Measurements from ENCODE around the gene CHURC1.

Gene CHURC1

DNA sequence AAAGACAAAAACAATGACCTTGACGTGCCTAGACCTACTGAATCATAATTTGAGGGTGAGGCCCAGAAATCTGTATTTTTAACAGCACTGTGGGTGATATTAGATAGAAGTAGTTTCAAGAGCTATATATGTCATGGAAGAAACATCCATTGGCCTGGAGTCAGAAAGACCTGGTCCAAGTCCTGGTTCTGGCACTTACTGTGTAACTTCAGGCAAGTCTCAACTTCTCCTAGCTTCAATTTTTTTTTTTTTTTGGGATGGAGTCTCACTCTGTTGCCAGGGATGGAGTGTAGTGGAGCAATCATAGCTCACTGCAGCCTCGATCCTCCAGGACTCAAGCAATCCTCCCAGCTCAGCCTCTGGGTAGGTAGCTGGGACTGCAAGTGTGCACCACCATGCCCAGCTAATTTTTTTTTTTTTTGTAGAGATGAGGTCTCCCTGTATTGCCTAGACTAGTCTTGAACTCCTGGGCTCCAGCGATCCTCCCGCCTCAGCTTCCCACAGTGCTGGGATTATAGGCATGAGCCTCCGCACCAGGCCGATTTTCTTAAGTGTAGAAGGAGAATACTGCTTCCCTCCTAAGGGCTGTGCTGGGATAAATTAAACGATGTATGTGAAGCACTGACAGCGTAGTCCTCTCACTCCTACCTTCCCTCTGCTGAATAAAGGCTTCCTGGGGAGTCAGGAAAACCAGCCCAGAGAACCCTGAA lies 42.6 kb downstream of the CHURC1 start:
- DNase-seq (ENCODE audit: low spot score), result no peak

DNA sequence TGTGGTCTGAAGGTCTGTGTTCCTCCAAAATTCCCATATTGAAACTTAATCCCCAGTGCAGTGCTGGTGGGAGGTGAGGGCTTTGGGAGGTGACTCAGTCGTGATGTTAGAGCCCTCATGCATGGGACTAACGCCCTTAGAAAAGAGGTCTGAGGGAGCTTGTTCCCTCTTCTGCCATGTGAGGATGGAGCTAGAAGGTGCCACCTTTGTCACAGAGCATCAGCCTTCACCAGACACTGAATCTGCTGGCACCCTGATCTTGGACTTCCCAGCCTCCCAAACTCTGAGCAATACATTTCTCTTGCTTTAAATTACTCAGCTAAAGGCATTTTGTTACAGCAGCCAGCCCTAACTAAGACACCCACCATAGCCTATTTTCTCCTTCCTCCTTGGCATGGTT lies 43.9 kb downstream of the CHURC1 start:
- no peak for DNase-seq (ENCODE audit: low spot score)

GRCh38 chr14:64958743-64959142 lies 44.5 kb downstream of the CHURC1 start:
- no peak for DNase-seq (ENCODE audit: low spot score)

- no peak for DNase-seq (ENCODE audit: low spot score)
Measured at GRCh38 chr14:64960762-64961276, 46.6 kb downstream of the CHURC1 start.

- no peak for DNase-seq (ENCODE audit: low spot score)
Measured at GRCh38 chr14:64963611-64964010, 49.4 kb downstream of the CHURC1 start.

GRCh38 chr14:64965356-64966000 lies 51.2 kb downstream of the CHURC1 start:
- DNase-seq (ENCODE audit: low spot score), result no peak

- no peak for DNase-seq (ENCODE audit: low spot score)
Measured at GRCh38 chr14:64966976-64967375, 52.7 kb downstream of the CHURC1 start.

DNA sequence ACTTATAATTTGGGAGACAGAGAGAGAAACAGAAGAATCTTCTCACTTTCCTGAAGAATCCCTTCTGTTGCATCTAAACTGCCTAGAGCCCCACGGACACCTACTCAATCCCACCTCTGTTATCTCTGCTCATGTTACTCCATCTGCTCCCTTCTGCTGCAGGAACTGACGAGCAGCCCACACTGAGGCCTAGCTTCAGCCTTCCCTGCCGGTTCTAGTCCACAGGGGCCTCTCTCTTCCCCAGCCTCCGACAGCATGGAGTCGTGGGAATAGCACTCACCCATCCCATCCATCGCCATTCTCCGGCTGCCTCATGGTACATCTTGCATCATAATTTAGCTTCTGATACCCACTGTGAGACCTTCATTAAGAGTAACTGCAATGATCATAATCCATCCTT lies 53.9 kb downstream of the CHURC1 start:
- DNase-seq (ENCODE audit: low spot score), result no peak

DNA sequence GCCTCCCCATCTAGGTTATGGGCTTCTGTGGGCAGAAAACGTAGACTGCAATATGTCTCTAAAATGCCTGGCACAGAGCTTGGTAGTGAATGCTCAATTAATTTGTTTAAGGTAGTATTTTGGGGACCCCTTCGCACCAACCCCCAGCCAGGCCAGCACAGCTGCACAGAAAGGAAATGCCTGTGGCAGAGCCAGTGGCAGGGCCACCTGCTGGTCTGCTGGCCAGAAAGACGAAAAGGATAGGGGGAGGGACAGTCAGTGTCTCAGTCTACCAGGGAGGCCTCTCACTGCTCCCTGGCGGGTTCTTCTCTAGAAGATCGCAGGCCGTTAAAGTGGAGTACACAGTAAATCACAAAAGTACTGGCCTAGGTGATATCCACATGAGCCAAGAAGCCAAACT lies 54.4 kb downstream of the CHURC1 start:
- no peak for DNase-seq (ENCODE audit: low spot score)

DNA sequence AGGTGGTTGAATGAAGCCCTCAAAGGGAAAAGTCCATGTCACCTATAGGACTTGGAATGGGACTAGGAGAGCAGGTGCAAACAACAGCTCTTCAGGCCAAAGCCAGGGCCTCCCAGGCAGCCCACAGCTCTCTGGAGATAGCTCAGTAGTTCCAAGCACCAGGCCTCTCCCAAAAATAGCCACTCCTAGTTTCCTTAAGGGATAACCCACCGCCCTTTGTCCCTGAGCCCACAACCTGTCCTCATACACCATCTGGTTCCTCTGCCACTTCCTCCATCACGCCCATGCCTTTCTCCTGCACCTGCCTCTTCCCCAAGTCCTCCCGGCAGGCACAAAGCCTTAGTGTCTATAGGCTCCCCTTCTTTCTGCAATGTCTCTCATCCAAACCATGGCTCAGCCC lies 55.8 kb downstream of the CHURC1 start:
- DNase-seq (ENCODE audit: low spot score), result no peak

- no peak for DNase-seq (ENCODE audit: low spot score)
Measured at GRCh38 chr14:64970776-64971477, 56.7 kb downstream of the CHURC1 start.

- DNase-seq (ENCODE audit: low spot score), result no peak
Measured at GRCh38 chr14:64971491-64971942, 57.3 kb downstream of the CHURC1 start.

DNA sequence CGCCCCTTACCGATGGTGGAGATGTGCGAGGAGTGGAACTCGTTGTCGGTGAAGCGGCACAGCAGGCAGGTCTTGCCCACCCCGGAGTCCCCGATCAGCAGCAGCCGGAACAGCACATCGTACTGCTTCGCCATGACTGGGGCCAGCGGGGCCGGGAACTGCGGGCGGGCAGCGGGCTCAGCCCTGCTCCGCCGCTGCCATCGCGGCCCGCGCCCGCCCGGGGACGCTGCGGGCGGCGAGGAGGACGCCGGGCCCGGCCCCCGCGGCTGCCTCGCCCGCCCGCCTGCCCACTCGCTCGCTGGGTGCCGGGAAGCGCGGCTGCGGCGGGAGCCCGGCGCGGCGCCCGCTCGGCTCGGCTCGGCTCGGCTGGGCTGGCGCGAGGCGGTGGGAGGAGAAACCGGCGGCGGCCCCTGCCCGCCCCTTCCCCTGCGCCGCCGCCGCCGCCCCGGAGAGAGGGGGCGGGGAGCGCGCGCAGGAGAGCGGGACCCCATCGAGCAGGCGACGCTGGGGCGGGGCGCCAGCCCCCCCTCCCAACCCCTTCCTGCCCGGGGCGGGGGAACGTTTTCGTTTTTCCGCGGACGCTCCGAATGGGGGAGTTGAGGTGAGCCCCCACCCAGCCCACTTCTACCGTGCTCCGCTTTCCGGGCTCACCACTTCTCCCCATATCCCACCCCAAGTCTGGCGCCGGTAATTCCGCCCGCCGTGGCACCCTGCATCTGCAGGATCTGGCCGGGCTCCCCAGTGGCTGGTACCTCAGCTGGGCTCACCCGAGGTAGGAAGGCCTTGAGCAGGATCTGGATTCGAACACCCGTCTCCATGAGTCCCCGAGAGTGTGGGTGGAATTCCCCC lies 57.9 kb downstream of the CHURC1 start, which contains the start of gene RAB15:
RAB15 (minus strand) TSS at position 394 of the 849 bp plus-strand sequence; CDS start at position 134, 260 bp downstream.
- no peak for DNase-seq (ENCODE audit: low spot score)

DNA sequence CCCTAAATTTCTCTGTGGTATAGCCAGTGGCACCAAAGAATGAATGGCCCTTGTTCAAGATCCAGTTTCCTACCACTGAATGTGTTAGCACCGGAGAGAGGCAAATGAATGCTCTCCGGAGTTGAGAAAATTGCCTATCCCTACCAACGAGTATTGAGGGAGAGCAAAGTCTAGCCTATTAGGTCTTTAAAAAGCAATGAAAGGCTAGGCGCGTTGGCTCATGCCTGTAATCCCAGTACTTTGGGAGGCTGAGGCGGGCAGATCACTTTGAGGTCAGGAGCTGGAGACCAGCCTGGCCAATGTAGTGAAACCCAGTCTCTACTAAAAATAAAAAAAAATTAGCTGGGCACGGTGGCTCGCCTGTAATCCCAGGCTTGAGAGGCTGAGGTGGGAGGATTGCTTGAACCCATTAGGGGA lies 58.8 kb downstream of the CHURC1 start:
- DNase-seq (ENCODE audit: low spot score), result no peak

- no peak for DNase-seq (ENCODE audit: low spot score)
Measured at GRCh38 chr14:64973826-64974225, 59.6 kb downstream of the CHURC1 start.

- no peak for DNase-seq (ENCODE audit: low spot score)
Measured at GRCh38 chr14:64974563-64974962, 60.3 kb downstream of the CHURC1 start.

DNA sequence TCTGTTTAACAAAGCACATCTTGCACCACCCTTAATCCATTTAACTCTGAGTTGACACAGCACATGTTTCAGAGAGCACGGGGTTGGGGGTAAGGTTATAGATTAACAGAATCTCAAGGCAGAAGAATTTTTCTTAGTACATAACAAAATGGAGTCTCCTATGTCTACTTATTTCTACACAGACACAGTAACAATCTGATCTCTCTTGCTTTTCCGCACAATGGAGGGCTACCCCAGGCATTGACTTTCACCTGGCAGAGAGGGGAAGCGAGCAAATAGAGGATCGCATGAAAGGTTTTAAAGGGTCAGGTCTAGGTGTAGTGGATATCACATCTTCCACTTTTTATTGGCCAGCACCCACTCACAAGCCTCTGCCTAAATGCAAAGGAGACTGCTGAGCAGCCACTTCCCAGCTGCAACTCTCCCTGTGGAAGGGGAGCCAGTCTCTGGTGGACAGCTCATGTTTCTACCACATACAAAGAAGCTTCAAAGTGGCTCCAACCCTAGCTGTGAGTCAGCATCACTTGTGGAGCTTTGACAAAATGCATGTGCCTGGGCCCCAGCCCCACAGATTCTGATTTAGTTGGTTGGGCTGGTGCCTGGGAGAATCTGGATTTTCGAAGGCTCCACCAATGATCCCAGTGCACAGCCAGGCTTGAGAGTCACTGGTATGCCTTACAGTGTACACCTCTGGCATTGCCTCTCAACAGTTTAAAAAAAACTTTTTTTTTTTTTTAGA lies 65.2 kb downstream of the CHURC1 start:
- DNase-seq (ENCODE audit: low spot score), result no peak

DNA sequence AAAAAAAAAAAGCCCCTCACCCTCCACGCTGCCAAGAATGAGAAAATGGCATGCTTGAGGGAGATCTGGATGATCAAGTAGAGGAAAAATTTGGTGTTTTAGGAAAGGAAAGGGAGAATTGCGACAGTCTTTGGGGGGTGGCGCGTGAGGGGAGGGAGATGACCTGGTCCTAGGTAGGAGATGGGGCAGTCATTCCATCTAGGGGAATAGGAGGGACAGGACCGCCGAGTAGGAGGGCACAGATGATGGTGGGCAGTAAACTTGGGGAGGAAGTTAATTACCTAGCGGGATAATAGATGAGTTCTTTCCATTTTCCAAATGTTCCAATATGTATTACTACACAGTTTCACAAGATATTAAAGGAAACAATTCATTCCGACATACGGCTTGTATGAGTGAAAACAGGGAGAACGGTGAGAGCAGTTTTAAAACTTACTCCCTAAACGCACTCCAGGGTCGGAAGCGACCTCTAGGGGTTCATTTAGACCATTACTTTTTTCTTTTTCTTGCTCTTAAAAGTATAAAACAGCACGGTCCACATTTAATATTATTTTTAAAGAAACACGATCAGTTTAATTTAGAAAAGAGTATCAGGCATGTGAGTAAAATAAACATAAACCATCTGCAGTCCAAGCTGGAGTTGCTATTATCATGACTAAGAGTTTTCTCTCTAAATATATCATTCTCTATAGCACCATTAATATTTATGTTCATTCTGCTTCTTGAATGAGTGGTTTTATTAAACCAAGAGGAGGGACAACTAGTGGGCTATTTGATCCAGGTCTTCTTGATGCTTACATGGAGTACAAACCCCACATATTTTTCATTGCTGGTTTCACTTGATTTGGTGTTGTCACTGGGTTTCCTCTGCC lies 69.4 kb downstream of the CHURC1 start:
- no peak for DNase-seq (ENCODE audit: low spot score)

Data from HuH-7 (cell line).